ENCODE data around the gene PARVB. TPM values are rescaled to one million over a fixed set of nuclear protein-coding genes. Genes with fewer than 3 reads are reported as not detected.

PARVB gene
- total RNA-seq, 4 donors from 2014 or later, result 27.7 to 88.5 (median 41.7) TPM

DNA sequence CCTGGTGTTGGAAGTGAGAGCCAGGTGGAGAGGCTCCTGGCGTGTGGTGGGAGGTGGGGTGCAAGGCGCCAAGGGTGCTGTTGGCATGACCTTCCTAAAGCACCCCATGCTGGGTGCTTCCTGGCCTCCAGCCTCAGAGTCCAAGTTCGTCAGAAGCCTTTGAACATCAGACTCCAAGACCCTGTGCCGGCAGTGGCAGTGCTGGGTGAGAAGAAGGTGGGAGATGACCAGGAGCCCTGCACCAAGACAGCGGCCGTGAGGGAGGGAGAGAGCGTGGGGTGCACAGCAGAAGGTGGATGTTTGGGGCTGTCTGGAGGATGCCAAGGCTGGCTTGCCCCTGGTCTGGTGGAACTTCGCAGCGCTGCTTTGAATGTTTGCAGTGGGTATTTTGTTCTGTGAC, 29.7 kb upstream of the PARVB start:
- no peak for TF ChIP-seq POLR2A (IDR thresholded peaks at IDR 0.05)
- TF ChIP-seq, protein P1, sequence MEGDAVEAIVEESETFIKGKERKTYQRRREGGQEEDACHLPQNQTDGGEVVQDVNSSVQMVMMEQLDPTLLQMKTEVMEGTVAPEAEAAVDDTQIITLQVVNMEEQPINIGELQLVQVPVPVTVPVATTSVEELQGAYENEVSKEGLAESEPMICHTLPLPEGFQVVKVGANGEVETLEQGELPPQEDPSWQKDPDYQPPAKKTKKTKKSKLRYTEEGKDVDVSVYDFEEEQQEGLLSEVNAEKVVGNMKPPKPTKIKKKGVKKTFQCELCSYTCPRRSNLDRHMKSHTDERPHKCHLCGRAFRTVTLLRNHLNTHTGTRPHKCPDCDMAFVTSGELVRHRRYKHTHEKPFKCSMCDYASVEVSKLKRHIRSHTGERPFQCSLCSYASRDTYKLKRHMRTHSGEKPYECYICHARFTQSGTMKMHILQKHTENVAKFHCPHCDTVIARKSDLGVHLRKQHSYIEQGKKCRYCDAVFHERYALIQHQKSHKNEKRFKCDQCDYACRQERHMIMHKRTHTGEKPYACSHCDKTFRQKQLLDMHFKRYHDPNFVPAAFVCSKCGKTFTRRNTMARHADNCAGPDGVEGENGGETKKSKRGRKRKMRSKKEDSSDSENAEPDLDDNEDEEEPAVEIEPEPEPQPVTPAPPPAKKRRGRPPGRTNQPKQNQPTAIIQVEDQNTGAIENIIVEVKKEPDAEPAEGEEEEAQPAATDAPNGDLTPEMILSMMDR (IDR thresholded peaks at IDR 0.05), result no peak
- no peaks in the 10 kb centered on the region for H3K4me1 ChIP-seq
- H3K27ac ChIP-seq, result no peak overlapping the region
- no peaks in the 10 kb centered on the region for H3K9me3 ChIP-seq
- H3K36me3 ChIP-seq, result no peaks in the 10 kb centered on the region
- DNase-seq, result no peak
- intact Hi-C loops (cut with DNase I; ENCODE audit: low total_unique reads), result loop anchor here (5.0 to 10.0 kb wide), 2 partner anchors 70 to 633 kb away; no protein-coding TSS in a partner anchor
- H3K4me3 ChIP-seq, result no peak overlapping the region
- H3K27me3 ChIP-seq, result no peaks in the 10 kb centered on the region

DNA sequence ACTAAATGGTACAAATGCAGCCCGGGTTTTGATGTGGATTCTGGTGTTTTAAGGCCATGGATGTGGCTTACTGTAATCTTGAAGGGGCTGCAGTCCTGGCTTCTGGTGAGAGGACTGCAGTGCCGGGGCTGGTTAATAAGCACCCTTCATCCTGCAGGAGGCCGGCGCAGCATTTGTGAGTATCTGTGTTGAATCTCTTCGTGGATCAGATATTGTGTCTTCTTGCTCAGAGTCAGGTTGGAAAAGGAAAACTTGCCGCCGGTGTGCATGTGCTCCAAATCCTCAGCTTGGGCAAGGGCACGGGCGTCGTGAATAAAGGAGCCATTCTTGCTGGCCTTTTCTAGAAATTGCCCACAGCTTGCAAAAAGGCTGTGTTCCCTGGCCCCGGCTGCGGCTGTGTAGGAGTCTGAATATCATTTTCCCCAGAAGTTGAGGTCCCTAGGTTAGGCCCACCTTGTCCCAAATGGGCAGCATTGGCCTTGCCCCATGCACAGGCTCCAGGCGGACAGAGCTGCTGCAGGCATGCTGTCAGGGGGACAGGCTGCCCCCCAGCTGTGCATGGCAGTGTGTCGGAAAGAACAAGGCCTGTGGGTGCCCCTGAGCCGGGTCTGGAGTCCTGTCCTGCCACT, 28.9 kb upstream of the PARVB start:
- DNase-seq, result no peak
- Histone ChIP-seq H3K4me3 (no peak overlapping the region), H3K27me3 (no peaks in the 10 kb centered on the region), H3K36me3 (no peaks in the 10 kb centered on the region), H3K9me3 (no peaks in the 10 kb centered on the region), H3K27ac (no peak overlapping the region), H3K4me1 (no peaks in the 10 kb centered on the region)
- TF ChIP-seq POLR2A (IDR thresholded peaks at IDR 0.05), result no peak
- TF ChIP-seq, protein P1 (IDR thresholded peaks at IDR 0.05), result no peak
- intact Hi-C loops (cut with DNase I; ENCODE audit: low total_unique reads), result loop anchor here (10.0 kb wide), 1 partner anchor 70 kb away; no protein-coding TSS in a partner anchor

DNA sequence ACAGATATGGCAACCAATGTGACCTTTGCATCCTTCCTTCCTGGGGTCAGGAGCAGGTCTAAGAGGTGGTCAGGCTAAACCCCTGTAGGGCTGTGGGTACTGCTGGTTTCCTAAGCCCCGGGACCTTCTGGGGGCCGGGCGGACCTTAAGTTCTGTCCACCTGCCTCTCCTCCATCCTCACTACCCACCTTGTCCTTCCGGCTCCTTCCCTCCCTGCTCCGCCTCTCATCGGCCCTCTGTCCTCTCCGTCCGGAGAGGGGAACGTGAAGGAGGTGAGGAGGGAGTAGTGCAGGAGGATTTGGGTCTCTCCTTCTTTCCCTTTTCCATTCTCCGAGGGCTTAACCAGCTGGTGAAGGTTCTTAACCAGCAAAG, 28.3 kb upstream of the PARVB start:
- TF ChIP-seq, protein P1 (IDR thresholded peaks at IDR 0.05), result no peak
- TF ChIP-seq POLR2A (IDR thresholded peaks at IDR 0.05), result no peak
- Histone ChIP-seq H3K4me1 (no peaks in the 10 kb centered on the region), H3K27ac (no peak overlapping the region), H3K9me3 (no peaks in the 10 kb centered on the region), H3K4me3 (no peak overlapping the region), H3K27me3 (no peaks in the 10 kb centered on the region), H3K36me3 (no peaks in the 10 kb centered on the region)
- intact Hi-C loops (cut with DNase I; ENCODE audit: low total_unique reads), result loop anchor here (10.0 kb wide), 1 partner anchor 69 kb away; no protein-coding TSS in a partner anchor
- no peak for DNase-seq

DNA sequence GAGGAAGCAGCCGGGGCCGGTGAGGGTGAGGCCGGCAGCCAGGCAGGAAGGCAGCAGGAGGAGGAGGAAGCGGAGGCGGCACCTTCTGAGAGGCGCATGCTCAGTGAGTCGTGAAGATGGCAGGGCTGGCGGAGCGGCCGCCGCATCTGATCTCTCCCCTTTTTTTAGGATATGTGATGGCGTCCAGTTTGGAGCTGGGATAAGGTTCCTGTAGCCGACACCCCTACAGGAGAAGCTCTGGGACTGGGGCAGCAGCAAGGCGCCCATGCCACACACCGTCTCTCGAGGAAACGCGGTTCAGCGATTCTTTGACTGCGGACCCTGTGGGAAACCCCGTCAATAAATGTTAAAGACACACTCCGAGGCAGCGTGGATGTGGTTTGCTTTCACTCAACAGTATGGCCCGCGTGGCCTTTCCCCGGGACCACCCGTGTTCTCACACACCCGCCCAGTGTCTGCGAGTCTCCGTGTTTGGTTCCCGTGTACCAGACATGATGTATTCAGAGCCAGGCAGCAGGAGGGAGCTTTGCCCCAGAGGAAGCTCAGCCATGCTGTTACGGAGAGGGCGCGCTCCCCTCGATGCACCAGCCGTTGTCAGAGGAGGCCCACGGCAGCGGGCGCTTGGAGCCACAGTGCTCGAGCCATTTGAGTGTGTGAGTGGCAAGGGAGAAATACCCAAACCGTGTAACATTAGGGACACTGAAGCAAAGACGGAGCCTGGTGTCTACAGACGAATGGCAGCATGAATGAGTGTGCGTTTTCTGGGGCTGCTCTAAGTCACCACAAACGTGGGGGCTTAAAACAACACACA, 27.7 kb upstream of the PARVB start:
- Histone ChIP-seq H3K4me1 (no peaks in the 10 kb centered on the region), H3K9me3 (no peaks in the 10 kb centered on the region), H3K27me3 (no peaks in the 10 kb centered on the region), H3K4me3 (no peak overlapping the region), H3K36me3 (no peaks in the 10 kb centered on the region), H3K27ac (no peak overlapping the region)
- intact Hi-C loops (cut with DNase I; ENCODE audit: low total_unique reads), result loop anchor here (10.0 kb wide), 1 partner anchor 68 kb away; no protein-coding TSS in a partner anchor
- DNase-seq, result peak in 1 of 2 donors; percentile 28
- TF ChIP-seq, protein P1 (IDR thresholded peaks at IDR 0.05), result no peak
- no peak for TF ChIP-seq POLR2A (IDR thresholded peaks at IDR 0.05)

DNA sequence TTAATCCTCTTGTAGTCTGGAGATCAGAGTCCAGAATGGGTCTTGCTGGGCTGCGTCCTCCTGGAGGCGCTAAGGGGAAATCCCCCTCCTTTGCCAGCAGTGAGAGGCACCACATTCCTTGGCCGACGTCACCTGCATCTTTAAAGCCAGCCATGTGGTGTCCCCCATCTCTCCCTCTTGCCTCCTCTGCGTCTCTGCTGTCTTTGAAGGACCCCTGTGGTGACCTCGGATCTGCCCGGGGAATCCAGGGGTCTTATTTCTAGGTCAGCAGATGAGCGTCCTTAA, 27.2 kb upstream of the PARVB start:
- DNase-seq, result no peak
- no peaks in the 10 kb centered on the region for H3K36me3 ChIP-seq
- intact Hi-C loops (cut with DNase I; ENCODE audit: low total_unique reads), result loop anchor here (10.0 kb wide), 1 partner anchor 68 kb away; no protein-coding TSS in a partner anchor

More for the DNA sequence above, 27.2 kb upstream of the PARVB start:
- Histone ChIP-seq H3K27ac (no peak overlapping the region), H3K9me3 (no peaks in the 10 kb centered on the region), H3K4me1 (no peaks in the 10 kb centered on the region), H3K27me3 (no peaks in the 10 kb centered on the region), H3K4me3 (no peak overlapping the region)
- TF ChIP-seq POLR2A (IDR thresholded peaks at IDR 0.05), result no peak
- TF ChIP-seq, protein P1 (IDR thresholded peaks at IDR 0.05), result no peak

All from uterus (tissue), 4 donors.